Measurements from ENCODE around the gene TRPV6. TPM values are rescaled to one million over a fixed set of nuclear protein-coding genes. Genes with fewer than 3 reads are reported as not detected.

TRPV6 gene
- total RNA-seq, 2 donors from 2014 or later: 0.16 TPM; not detected in 1

GRCh38 chr7:142883145-142883544 is 2.4 kb downstream of the TRPV6 start:
- Mint-ChIP-seq H3K9me3 (no peaks in the 10 kb centered on the region), H3K27me3 (peaks cover 4% of the 10 kb centered on the region), H3K4me3 (no peak overlapping the region), H3K36me3 (ENCODE audit: low read depth) (no peaks in the 10 kb centered on the region), H3K27ac (no peak overlapping the region), H3K4me1 (no peaks in the 10 kb centered on the region)
- ATAC-seq (replicated peaks): no peak

GRCh38 chr7:142882338-142882678 is 3.2 kb downstream of the TRPV6 start:
- no peak for ATAC-seq (replicated peaks)
- H3K27ac Mint-ChIP-seq: no peak overlapping the region
- no peak overlapping the region for H3K4me3 Mint-ChIP-seq
- peaks cover 3% of the 10 kb centered on the region for H3K27me3 Mint-ChIP-seq
- H3K9me3 Mint-ChIP-seq: no peaks in the 10 kb centered on the region
- no peaks in the 10 kb centered on the region for H3K4me1 Mint-ChIP-seq
- H3K36me3 Mint-ChIP-seq (ENCODE audit: low read depth): no peaks in the 10 kb centered on the region

GRCh38 chr7:142881586-142882337 is 3.8 kb downstream of the TRPV6 start:
- Mint-ChIP-seq H3K36me3 (ENCODE audit: low read depth) (no peaks in the 10 kb centered on the region), H3K27me3 (no peaks in the 10 kb centered on the region), H3K4me3 (no peak overlapping the region), H3K4me1 (no peaks in the 10 kb centered on the region), H3K27ac (no peak overlapping the region), H3K9me3 (no peaks in the 10 kb centered on the region)
- no peak for ATAC-seq (replicated peaks)

- Mint-ChIP-seq H3K9me3 (no peaks in the 10 kb centered on the region), H3K4me3 (no peak overlapping the region), H3K27ac (no peak overlapping the region), H3K27me3 (no peaks in the 10 kb centered on the region), H3K36me3 (ENCODE audit: low read depth) (no peaks in the 10 kb centered on the region), H3K4me1 (no peaks in the 10 kb centered on the region)
- peak; percentile 62 for ATAC-seq (replicated peaks)
Measured at GRCh38 chr7:142880876-142881505, 4.6 kb downstream of the TRPV6 start.

- H3K4me1 Mint-ChIP-seq: no peaks in the 10 kb centered on the region
- H3K27ac Mint-ChIP-seq: no peak overlapping the region
- H3K9me3 Mint-ChIP-seq: no peaks in the 10 kb centered on the region
- ATAC-seq (replicated peaks): no peak
- no peaks in the 10 kb centered on the region for H3K27me3 Mint-ChIP-seq
- H3K4me3 Mint-ChIP-seq: no peak overlapping the region
- no peaks in the 10 kb centered on the region for H3K36me3 Mint-ChIP-seq (ENCODE audit: low read depth)
Measured at GRCh38 chr7:142879060-142879459, 6.5 kb downstream of the TRPV6 start.

GRCh38 chr7:142878315-142878714 is 7.2 kb downstream of the TRPV6 start:
- Mint-ChIP-seq H3K36me3 (ENCODE audit: low read depth) (no peaks in the 10 kb centered on the region), H3K27ac (no peak overlapping the region), H3K4me1 (no peaks in the 10 kb centered on the region), H3K27me3 (no peaks in the 10 kb centered on the region), H3K4me3 (no peak overlapping the region), H3K9me3 (no peaks in the 10 kb centered on the region)
- no peak for ATAC-seq (replicated peaks)

GRCh38 chr7:142876991-142877910 is 8.3 kb downstream of the TRPV6 start:
- Mint-ChIP-seq H3K9me3 (no peaks in the 10 kb centered on the region), H3K4me3 (no peak overlapping the region), H3K27me3 (no peaks in the 10 kb centered on the region), H3K27ac (no peak overlapping the region), H3K36me3 (ENCODE audit: low read depth) (no peaks in the 10 kb centered on the region), H3K4me1 (no peaks in the 10 kb centered on the region)
- ATAC-seq (replicated peaks): no peak

GRCh38 chr7:142876236-142876960 is 9.1 kb downstream of the TRPV6 start:
- Mint-ChIP-seq H3K9me3 (no peaks in the 10 kb centered on the region), H3K4me1 (no peaks in the 10 kb centered on the region), H3K27ac (no peak overlapping the region), H3K4me3 (no peak overlapping the region), H3K27me3 (no peaks in the 10 kb centered on the region), H3K36me3 (ENCODE audit: low read depth) (no peaks in the 10 kb centered on the region)
- ATAC-seq (replicated peaks): no peak

- H3K27me3 Mint-ChIP-seq: no peaks in the 10 kb centered on the region
- peaks cover 3% of the 10 kb centered on the region for H3K36me3 Mint-ChIP-seq (ENCODE audit: low read depth)
- no peak overlapping the region for H3K4me3 Mint-ChIP-seq
- no peak for ATAC-seq (replicated peaks)
- H3K9me3 Mint-ChIP-seq: no peaks in the 10 kb centered on the region
- no peaks in the 10 kb centered on the region for H3K4me1 Mint-ChIP-seq
- peak overlapping the region; percentile 29 for H3K27ac Mint-ChIP-seq
Measured at GRCh38 chr7:142875456-142875855, 10.1 kb downstream of the TRPV6 start.

GRCh38 chr7:142874837-142875236 is 10.7 kb downstream of the TRPV6 start:
- Mint-ChIP-seq H3K36me3 (ENCODE audit: low read depth) (peaks cover 9% of the 10 kb centered on the region), H3K27me3 (no peaks in the 10 kb centered on the region), H3K9me3 (no peaks in the 10 kb centered on the region), H3K4me3 (no peak overlapping the region), H3K4me1 (no peaks in the 10 kb centered on the region), H3K27ac (no peak overlapping the region)
- ATAC-seq (replicated peaks): no peak

GRCh38 chr7:142874409-142874808 is 11.1 kb downstream of the TRPV6 start:
- no peak for ATAC-seq (replicated peaks)
- no peak overlapping the region for H3K27ac Mint-ChIP-seq
- no peaks in the 10 kb centered on the region for H3K4me1 Mint-ChIP-seq
- H3K27me3 Mint-ChIP-seq: no peaks in the 10 kb centered on the region
- peaks cover 14% of the 10 kb centered on the region for H3K36me3 Mint-ChIP-seq (ENCODE audit: low read depth)
- no peaks in the 10 kb centered on the region for H3K9me3 Mint-ChIP-seq
- H3K4me3 Mint-ChIP-seq: no peak overlapping the region

GRCh38 chr7:142873871-142874270 is 11.7 kb downstream of the TRPV6 start:
- no peaks in the 10 kb centered on the region for H3K4me1 Mint-ChIP-seq
- no peak overlapping the region for H3K4me3 Mint-ChIP-seq
- H3K27ac Mint-ChIP-seq: no peak overlapping the region
- H3K27me3 Mint-ChIP-seq: no peaks in the 10 kb centered on the region
- H3K9me3 Mint-ChIP-seq: no peaks in the 10 kb centered on the region
- peaks cover 14% of the 10 kb centered on the region for H3K36me3 Mint-ChIP-seq (ENCODE audit: low read depth)
- no peak for ATAC-seq (replicated peaks)

- Mint-ChIP-seq H3K4me3 (no peak overlapping the region), H3K36me3 (ENCODE audit: low read depth) (peaks cover 14% of the 10 kb centered on the region), H3K4me1 (no peaks in the 10 kb centered on the region), H3K9me3 (no peaks in the 10 kb centered on the region), H3K27ac (no peak overlapping the region), H3K27me3 (no peaks in the 10 kb centered on the region)
- ATAC-seq (replicated peaks): peak; percentile 47
Measured at GRCh38 chr7:142873281-142873784, 12.2 kb downstream of the TRPV6 start.

GRCh38 chr7:142872106-142872675 is 13.4 kb downstream of the TRPV6 start:
- Mint-ChIP-seq H3K9me3 (no peaks in the 10 kb centered on the region), H3K27ac (no peak overlapping the region), H3K4me1 (no peaks in the 10 kb centered on the region), H3K36me3 (ENCODE audit: low read depth) (peaks cover 14% of the 10 kb centered on the region), H3K4me3 (no peak overlapping the region), H3K27me3 (no peaks in the 10 kb centered on the region)
- ATAC-seq (replicated peaks): no peak
